GM10248 (cell line): ENCODE results near the gene HCCS.

Source experiments
- CTCF ChIA-PET: fragments of 300-600 bp; sonication (Branson Sonifier 250); formaldehyde crosslinking; extraction: SDS; loops from one replicate; lab custom pipeline; 2021; ENCODE audit warnings: antibody characterized with exemption; lab: Yijun Ruan, JAX
- POLR2A ChIA-PET: fragments of 350-650 bp; sonication (Branson Sonifier 250); formaldehyde crosslinking; extraction: SDS; loops from one replicate; lab custom pipeline; 2020; ENCODE audit warnings: antibody characterized with exemption; lab: Yijun Ruan, JAX
- DNase-seq: peaks from one replicate; pipeline ENCODE4 v3.0.0; 2012; ENCODE audit errors: extremely low spot score
- CTCF ChIP-seq: IDR thresholded peaks from 2 replicates; pipeline ENCODE4 v1.5.1; 2012; ENCODE audit warnings: mild to moderate bottlenecking, low read depth; ENCODE audit errors: extremely low read depth, missing control alignments, control extremely low read depth

The HCCS gene

GRCh38 chrX:11081511-11081910 lies 29.6 kb upstream of the HCCS start:
- POLR2A ChIA-PET, result no interaction called here
- CTCF ChIA-PET, result no interaction called here
- TF ChIP-seq CTCF, result no peak
- no peak for DNase-seq

DNA sequence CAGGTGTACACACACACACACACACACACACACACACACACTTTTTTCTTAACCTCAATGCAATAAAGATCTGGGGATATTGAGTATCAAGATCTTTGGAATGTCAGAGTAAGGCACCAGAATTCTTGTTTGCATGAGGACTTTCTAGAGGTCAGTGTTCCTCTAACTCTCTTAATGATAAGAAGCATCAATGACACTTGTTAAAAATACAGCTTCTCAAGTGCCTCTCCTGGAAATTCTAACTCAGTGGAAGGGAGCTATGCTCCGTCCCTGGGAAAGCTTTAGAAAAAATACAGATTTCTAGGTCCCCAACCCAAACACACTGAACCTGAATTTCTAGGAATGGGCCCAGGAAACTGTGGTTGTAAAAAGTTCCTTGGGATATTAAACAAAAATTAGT lies 25.8 kb upstream of the HCCS start:
- no peak for TF ChIP-seq CTCF
- CTCF ChIA-PET, result interaction anchor here (0.9 kb wide), 1 partner anchor 12 kb away, joined by 3 read pairs; no protein-coding TSS in a partner anchor
- no peak for DNase-seq
- POLR2A ChIA-PET, result no interaction called here

GRCh38 chrX:11089802-11090201 lies 21.3 kb upstream of the HCCS start:
- DNase-seq, result no peak
- POLR2A ChIA-PET, result no interaction called here
- CTCF ChIA-PET, result no interaction called here
- TF ChIP-seq CTCF, result no peak

- DNase-seq, result no peak
- POLR2A ChIA-PET, result no interaction called here
- TF ChIP-seq CTCF, result no peak
- CTCF ChIA-PET, result interaction anchor here (1.4 to 1.7 kb wide), 2 partner anchors 13 to 908 kb away, joined by 3 to 9 read pairs; no protein-coding TSS in a partner anchor
Measured at GRCh38 chrX:11097933-11098332, 13.2 kb upstream of the HCCS start.

DNA sequence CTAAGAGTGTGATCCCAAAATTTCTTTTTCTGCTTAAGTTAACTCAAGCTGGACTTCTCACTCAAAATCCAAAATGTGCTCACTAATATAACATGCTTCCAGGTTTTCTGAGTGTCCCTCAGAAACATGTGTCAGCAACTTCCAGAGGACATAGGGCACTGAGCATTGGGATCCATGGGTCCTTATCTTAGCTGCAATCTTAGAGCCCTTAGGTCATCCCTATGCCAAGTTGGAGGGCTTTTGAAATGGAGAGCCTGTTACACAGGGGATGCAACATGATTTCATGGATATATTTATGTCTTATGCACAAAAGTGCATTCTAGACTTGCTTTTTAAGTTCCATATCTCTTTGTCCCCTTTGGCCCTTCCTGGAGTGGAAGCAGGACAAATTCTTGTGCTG lies 11.7 kb upstream of the HCCS start:
- POLR2A ChIA-PET, result no interaction called here
- no peak for TF ChIP-seq CTCF
- DNase-seq, result no peak
- CTCF ChIA-PET, result interaction anchor here (0.9 kb wide), 1 partner anchor 9 kb away, joined by 3 read pairs; no protein-coding TSS in a partner anchor

GRCh38 chrX:11100281-11101035 lies 10.7 kb upstream of the HCCS start:
- ChIA-PET POLR2A (no interaction called here), CTCF (interaction anchor here (2.0 kb wide), 1 partner anchor 910 kb away, joined by 5 read pairs; no protein-coding TSS in a partner anchor)
- no peak for DNase-seq
- peak; percentile 9 for TF ChIP-seq CTCF

DNA sequence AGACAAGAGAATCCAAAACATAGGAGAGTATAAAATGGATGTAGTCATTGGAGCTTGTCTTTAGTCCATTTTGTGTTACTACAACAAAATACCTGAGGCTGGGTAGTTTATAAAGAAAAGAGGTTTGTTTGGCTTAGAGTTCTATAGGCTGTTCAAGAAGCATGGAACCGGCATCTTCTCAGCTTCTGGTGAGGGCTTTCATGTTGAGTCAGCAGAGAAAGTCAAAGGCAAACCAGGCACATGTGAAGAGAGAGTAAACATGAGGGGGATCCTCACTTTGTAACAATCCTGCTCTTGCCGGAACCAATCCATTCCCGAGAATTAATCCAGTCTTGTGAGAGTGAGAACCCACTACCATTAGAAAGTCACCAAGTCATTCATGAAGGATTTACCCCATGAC lies 8.1 kb upstream of the HCCS start:
- DNase-seq, result peak; percentile 13
- no peak for TF ChIP-seq CTCF
- ChIA-PET CTCF (no interaction called here), POLR2A (no interaction called here)
